IPS-NIHi7 (cell line): ENCODE results near the gene CMTM2.
A peak's percentile ranks its signal among the peaks of the same experiment; 100 is the strongest.
"Not testable (repeated sequence)": the region's sequence is repeated elsewhere in the genome, so short reads cannot be mapped to it uniquely, and the experiment has no call there.

Experiments
- DNase-seq: peaks from one replicate; pipeline ENCODE4 v3.0.0; 2012; ENCODE audit warnings: mixed read lengths; ENCODE audit errors: extremely low spot score

The CMTM2 gene

DNA sequence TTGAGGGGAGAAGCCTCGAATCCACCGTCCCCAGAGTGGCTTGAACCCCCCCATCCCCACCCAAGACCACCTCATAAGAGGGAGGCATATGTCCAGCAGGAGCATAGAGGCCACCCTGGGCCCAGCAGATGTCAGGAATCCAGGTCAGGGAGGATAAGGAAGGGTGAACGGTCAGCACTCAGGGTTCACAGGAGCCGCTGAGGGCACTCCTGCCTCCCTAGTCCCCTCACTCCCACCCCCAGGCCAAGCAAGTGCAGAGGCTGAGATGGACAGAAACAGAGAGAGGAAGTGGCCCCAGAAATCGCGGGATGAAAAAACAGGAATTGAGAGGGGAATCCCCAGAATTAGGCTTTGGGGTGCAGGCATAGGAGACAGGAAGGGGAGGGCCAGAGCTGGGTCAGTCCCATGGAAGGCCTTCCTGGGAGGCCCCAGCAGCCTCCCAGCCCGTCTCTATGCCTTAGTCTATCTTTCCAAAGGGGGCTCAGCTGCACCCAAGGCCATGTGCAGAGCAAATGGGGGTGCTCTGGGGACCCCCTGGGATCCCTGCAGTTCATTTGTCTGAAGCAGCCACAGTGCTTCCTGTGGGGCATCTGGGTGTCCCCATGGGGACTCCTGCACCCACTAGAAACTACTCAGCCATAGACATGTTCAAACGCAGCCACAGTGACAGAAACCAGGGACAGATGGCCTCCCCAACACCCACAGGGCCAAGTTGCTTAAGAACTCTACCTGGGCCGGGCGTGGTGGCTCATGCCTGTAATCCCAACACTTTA is 26.9 kb downstream of the CMTM2 start:
- DNase-seq, result no peak

DNA sequence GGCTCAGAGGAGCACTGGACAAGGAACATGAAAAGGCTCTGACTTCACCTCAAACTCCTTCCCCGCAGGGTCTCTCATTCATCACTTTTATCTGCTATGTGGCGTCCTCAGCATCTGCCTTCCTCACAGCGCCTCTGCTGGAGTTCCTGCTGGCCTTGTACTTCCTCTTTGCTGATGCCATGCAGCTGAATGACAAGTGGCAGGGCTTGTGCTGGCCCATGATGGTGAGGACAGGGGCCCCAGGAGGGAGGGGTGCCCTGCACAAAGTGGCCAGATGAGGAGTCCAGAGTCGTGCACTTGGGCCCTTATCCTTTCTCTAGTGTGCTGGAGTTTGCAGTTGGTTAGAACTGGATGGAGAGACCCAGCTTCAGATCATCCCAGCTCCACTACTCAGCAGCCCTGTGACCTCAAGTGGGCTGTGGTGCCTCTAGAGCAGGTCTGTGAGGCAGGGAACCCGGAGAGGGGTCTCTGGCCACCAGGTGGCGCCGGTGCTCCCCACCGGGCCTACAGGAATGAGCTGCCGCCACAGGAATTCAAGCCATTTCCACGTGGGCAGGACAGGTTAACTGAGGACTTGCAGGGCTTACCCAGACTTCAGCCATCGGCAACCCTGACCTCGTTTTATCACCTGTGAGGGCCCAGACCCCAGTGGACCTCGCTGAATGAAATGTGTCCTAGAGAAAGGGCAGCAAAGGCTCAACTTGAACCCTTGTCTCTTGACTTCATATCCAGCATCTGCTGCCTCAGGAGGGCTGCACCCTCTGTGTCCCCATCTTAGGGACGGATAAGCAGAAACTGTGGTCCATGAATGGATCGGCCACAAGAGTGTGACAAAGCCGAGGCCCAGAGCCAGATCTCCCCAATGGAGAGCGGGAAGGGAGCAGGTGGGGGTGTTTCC is 29.2 kb downstream of the CMTM2 start:
- DNase-seq, result peak; percentile 93

DNA sequence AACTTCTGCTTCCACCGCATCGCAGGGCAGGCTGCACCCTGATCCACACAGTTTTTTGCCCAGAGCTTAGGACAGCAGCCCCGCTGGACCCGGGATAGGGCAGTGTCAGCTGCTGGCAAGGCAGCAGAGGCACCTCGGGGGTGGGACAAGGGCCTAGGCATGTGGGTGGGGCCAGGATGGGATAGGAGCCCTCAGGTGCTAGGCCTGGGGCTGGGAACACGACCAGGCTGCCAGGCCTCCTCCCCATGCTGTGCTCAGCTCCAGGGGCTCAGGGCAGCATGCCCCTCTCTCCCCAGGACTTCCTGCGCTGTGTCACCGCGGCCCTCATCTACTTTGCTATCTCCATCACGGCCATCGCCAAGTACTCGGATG is 29.9 kb downstream of the CMTM2 start:
- no peak for DNase-seq

DNA sequence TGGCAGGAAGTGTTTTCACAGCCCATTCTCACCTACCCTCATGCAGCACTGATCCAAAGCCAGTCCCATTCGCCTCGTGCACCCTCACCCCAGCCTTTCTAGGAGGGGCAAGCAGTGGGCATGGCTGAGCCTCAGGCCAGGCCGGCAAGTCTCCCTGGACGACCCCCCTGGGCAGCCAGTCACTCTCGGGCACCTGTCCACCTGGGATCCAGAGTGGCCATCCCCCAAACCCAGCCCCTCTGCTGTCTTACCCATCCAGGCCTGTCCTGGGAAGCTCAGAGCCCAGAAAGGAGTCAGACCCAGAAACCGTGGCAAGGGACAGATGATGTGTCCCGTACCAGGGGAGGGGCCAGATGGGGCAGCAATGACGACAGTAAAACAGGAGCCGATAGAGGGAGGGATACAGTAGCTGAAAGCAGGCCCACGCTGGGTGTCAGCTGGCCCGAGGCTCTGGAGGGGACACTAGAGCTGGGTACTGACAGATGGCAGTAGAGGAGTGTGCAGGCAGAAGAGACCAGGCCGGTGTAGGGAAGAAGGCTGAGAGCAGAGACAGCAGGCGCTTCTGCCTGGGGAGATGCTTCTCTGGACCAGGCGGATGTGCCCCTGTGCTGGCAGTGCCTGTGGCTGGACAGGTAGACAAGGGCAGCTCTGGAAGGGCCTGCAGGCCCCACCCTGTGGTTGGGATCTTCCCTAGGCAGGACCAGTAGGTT is 31.0 kb downstream of the CMTM2 start:
- no peak for DNase-seq

DNA sequence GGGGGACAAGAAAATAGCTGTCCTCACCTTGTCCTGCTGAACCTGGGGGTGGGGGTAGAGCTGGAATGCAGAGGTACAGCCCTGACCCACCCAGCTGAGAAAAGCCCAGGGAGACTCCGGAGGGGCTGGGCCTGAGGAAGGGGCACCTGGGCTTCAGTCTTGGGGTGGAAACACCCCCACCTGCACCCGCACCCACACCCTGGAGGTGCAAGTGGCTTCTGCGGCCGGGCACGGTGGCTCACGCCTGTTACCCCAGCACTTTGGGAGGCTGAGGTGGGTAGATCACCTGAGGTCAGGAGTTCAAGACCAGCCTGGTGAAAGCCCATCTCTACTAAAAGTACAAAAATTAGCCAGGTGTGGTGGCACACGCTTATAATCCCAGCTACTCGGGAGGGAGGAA is 32.6 kb downstream of the CMTM2 start:
- DNase-seq, result not testable (repeated sequence)

DNA sequence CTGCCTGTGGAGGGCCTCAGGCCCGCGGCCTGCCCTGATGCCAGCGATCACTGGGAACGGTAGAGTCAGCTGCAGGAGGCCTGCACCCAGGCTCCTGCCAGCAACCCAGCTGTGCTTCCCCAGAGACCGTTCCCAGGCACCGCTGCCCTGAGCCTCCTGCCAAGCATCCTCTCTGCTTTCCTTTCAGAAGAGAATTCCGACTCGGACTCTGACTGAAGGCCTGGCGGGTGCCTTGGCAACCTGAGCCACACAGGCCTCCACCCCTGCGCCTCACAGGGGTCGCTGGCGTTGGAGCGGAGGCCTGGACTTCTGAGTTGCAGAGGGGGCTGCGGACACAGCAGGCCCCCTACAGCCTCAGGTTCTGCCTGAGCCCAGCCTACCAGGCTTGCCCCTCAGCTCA is 33.2 kb downstream of the CMTM2 start:
- no peak for DNase-seq

DNA sequence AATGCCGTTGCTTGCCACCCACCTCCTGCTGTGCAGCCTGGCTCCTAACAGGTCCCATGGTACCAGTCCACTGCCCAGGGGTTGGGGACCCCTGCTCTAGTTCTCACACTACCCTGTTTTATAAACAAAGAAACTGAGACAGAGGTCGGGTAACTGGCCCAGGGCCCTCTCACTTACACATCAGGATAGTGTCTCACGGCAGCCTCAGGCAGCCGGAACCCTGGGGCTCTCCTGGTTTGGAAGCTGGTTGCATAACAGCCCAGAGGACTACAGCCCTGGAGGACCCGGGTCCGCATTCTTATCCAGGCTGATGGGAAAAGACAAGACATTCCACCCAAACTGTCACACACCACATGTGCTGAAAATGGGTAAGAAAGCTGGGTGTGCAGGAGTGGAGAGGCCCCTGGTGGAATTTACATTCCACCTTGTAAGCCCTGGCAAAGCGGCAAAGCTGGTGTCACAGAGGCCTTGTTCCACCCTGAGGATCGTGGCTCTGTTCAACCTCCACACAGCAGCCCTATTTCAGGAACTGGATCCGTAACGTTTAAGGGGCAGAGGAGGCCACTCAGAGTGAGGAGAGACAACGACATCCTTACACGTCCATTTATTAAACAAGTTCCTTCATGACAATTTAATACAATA is 35.0 kb downstream of the CMTM2 start:
- no peak for DNase-seq

DNA sequence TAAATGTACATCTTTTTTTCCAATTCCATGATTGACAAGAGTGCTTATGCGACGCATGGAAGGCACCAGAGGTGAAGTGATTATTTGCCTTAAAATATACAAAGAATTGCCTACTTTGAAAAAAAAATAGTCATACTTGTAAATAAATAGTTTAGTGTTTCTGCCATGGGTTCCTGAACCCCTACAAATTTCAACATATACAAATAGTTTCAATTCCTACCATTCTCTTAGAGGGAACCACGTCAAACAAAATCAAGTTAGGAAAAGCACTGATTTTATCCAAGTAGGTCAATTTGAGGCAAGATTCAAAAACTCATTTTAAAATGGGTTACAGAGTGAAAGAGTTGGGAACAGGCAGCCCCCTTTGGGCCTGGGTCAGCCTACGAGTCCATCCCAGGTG is 36.9 kb downstream of the CMTM2 start:
- no peak for DNase-seq

DNA sequence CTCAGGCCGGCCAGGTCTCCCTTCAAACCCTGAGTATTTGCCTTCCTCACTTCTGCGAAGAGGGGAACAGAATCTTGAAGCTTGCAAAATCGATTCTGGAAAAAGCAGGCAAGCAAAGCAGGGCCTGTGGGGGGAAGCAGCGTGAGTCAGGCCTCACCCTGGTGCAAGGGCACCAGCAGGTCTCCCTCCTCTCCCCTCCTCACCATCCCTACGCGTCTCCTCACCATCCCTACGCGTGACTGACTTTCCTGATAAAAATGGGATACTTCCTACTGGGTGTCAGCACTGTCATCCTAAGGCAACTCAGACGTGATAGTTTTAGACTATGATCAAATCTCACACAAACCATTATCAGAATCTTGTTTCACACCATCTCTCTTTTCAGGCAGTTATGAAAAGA is 37.3 kb downstream of the CMTM2 start:
- DNase-seq, result peak; percentile 49

DNA sequence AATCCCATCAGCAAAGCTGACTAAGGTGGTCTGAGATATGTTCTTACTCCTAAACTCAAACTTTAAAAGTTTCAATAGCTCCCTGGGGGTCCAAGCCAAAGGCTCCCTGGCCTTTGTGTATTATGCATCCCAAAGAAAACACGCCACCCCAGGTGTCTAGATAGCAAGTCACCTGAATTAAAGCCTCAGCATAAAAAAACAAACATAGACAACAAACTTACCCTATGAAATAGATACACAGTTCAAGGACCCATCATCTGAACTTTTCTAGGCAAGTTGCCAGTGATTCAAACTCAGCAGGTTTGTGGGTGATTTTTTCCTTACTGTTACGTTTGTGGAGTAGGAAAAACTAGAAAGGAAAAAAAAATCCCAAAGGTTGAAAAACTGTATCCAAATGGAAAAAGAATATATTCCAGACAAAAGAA is 37.8 kb downstream of the CMTM2 start:
- DNase-seq, result no peak

DNA sequence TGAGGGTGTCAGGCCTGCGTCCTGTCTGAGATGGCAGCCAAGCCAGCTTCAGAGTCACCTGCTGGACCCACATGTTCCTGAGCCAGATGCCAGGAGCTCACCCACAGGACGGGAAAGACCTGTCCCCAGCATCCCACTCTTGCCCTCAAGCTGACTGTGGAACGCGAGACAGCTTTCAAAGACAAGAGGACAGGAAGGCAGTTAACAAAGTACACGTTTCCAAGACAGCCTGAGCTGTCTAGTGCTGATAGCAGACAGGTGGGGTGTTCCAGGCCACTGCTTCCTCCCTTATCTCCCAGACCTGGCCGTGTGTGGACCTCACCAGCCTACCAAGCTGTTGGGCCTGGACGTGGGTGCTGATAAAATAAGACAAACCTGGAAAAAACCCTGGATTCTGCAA is 38.5 kb downstream of the CMTM2 start:
- DNase-seq, result no peak

DNA sequence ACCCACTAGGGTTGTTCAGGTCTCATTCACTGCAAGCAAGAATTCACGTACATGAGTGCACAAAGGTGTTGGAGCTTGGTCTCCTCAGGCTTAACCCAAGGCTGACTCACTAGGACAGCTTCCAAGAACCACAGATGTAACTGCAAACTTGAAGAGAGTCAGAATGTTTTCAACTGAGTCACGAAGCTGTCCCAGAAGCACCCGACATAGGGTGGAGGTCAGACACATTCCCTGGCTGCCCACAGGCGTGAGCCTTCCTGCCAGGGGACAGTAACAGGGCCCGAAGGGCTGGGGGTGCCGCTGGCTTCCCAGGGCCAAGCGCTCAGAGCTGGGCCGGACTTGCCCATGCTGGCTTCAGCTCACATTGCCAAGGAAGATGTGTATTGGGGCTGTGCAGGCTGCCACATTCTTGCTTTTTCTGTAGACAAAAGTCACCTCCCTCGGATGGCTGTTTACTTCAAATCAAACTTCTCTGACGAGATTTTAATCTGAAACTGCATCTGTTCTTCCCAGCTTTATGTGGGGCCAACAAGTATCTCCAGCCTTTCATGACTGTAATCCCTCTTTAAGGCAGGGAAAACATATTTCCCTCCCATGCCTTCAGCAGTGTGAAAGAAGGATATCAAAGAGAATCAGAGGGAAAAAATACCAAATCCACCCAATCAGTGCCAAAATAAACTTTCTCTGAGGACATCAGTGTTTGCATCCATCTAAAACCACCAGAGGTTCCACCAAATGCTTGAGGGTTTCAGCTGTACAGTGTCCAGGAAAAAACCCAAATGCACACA is 39.5 kb downstream of the CMTM2 start:
- DNase-seq, result no peak

DNA sequence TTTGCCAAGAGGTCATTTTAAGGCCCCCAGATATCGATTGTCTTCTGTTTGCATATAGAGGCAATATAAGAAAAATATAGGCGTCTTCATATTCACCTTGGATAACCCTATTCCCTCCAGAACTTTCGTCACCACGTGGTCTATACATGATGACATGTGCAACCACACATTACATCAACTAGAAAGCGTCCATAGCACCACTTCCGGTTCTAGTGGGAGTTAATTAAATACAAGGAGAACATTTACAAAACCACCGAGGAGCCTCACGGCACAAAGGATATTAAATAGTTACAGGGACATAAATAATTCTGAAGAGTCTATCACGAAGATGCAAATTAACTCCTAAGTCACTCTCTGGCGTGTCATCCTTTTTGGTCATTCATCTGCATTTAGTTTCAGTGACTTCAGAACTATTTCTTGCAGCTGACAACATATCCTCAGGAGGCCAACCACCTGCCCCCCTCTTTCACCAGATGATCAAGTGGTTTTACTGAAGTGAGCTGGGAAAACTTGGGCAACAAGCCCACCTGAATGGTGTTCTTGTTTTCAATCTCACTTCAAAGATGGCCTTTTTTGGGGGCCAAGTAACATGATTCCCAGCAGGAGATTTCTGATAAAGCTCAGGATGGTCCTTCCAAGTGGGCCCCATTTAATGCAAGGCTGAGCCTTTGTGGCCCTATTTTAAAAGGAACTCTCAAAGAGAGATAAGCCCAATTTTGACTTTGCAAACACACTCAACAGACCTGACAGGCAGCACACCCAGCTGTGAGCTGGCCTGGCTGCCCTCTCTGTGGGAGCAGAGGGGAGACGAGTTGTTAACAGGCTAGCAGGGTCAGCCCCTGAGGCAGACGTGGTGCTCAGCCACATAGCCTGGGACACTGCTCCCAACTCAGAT is 40.5 kb downstream of the CMTM2 start:
- DNase-seq, result peak; percentile 37

DNA sequence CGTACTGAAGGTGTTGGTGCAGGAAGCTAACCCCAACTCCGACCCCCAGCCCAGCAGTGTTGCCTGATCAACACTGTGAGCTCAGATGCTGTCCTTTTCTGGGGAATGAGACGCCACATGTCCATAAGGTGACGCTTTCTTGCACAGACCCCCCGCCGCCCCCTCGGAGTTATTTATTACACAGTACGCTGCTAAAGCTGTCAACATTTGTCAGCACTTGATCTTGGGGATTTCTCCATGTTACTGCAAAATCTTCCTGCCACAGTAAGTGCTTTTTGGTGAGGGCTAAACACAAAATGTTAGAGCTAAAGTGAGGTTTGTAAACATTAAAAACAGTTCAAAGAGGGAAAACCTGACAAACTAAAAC is 41.1 kb downstream of the CMTM2 start:
- no peak for DNase-seq

DNA sequence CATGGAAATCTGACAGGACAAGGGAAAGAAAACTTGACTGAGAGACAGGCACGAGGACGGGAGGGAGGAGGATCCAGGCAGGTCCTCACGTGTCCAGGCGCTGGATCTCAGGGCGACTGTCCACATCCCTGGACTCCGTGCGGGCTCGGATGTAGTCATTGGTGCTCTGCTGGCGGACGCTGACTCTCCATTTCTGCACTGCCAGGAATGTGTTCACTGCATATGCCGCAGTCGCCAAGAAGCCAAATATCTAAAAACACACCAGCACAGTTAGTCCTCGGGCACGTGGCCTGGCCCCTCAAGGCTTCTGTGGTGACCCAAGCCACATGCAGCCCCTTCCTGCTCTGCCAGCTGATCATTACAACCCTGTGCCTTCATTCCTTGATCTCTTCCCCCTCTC is 42.7 kb downstream of the CMTM2 start:
- no peak for DNase-seq

DNA sequence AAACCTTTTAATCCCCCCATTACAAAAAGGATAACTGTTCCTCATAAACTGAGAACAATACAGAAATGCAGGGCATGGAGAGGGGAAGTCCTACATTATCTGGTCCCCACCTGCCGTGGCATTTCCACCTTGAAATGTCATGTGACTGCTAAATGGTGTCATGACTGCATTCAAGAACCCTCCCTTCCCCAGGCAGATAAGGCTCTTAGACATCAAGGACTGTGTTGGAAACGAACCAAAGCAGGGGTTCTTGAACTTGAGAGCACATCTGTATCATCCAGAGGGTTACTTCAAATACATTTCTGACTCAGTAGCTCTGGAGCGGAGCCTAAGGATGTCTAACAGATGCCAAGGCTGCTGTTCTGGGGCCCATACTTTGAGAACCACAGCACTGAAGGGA is 43.6 kb downstream of the CMTM2 start:
- DNase-seq, result no peak

DNA sequence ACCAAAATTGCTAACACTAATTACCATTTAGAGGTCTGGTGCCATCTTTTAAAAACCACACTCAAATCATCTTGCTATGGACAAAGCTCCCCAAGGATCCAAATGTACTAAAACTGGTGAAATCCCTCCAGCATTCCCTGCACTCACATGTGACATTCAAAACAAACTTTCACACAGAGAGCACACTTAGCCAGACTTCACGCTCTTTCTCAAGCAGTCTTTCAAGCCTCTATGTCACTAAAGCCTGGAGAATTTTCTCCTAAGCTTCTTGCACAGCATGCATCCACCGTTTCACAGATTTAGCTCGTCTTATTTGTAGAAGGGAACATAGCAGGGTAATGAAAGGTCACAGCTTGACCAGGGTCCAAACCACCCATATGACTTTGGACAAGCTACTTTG is 44.5 kb downstream of the CMTM2 start:
- DNase-seq, result no peak

DNA sequence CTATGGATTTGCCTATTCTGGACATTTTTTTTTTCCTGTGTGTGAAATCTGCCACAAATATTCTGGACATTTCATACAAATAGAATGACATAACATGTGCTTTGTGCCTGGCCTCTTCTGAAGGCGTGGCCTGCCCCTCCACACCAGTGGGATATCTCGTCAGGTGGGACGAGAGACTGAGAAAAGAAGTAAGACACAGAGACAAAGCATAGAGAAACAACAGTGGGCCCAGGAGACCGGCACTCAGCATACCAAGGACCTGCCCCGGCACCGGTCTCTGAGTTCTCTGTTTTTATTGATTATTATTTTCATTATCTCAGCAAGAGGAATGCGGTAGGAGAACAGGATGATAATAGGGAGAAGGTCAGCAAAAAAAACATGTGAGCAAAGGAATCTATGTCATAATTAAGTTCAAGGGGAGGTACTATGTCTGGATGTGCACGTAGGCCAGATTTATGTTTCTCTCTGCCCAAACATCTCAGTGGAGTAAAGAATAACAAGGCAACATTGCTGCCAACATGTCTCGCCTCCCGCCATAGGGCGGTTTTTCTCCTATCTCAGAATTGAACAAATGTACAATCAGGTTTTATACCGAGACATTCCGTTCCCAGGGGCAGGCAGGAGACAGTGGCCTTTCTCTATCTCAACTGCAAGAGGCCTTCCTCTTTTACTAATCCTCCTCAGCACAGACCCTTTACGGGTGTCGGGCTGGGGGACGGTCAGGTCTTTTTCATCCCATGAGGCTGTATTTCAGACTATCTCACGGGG is 48.5 kb downstream of the CMTM2 start:
- not testable (repeated sequence) for DNase-seq

DNA sequence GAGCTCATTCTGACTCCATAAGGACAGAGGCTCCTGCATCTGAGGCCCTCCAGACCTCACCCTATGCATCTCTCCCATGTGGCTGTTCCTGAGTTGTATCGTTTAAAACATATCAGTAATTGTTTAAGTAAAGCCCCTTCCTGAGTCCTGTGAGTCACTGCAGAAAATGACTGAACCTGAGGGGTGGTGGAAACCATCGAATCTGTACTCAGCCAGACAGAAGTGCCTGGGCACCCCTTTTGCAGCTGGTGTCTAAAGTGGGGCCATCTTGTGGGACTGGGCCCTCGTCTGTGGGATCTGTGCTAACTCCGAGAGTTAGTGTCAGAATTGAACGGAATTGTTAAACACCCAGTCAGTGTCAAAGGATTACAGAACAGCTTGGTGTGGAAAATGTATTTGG is 50.6 kb downstream of the CMTM2 start:
- DNase-seq, result no peak
